ENCODE results near the gene STK40. TPM values are rescaled to one million over a fixed set of nuclear protein-coding genes. Genes with fewer than 3 reads are reported as not detected.

STK40 gene
- total RNA-seq, 4 donors from 2014 or later = 19.1 to 84.5 (median 44.0) TPM

- Histone ChIP-seq H3K27me3 (no peaks in the 10 kb centered on the region), H3K27ac (no peak overlapping the region), H3K36me3 (no peaks in the 10 kb centered on the region), H3K4me1 (peaks cover 3 to 11% of the 10 kb centered on the region in 2 donors), H3K9me3 (no peaks in the 10 kb centered on the region), H3K4me3 (no peak overlapping the region)
- intact Hi-C loops (cut with DNase I; ENCODE audit: low total_unique reads) = no loop called here
- DNase-seq = no peak
- TF ChIP-seq POLR2A (IDR thresholded peaks at IDR 0.05) (no peak), CTCF (IDR thresholded peaks at IDR 0.05) (no peak)
These were observed 7.1 kb upstream of the STK40 start for GRCh38 chr1:36392836-36393235.

GRCh38 chr1:36391271-36391670, 5.5 kb upstream of the STK40 start:
- Histone ChIP-seq H3K36me3 (no peaks in the 10 kb centered on the region), H3K4me1 (peaks cover 6 to 15% of the 10 kb centered on the region in 2 donors), H3K27ac (no peak overlapping the region), H3K27me3 (no peaks in the 10 kb centered on the region), H3K4me3 (no peak overlapping the region), H3K9me3 (no peaks in the 10 kb centered on the region)
- intact Hi-C loops (cut with DNase I; ENCODE audit: low total_unique reads) = no loop called here
- no peak for DNase-seq
- TF ChIP-seq CTCF (IDR thresholded peaks at IDR 0.05) (no peak), POLR2A (IDR thresholded peaks at IDR 0.05) (no peak)

- no peak for DNase-seq
- Histone ChIP-seq H3K4me3 (no peak overlapping the region), H3K4me1 (peaks cover 6 to 15% of the 10 kb centered on the region in 2 donors), H3K9me3 (no peaks in the 10 kb centered on the region), H3K36me3 (no peaks in the 10 kb centered on the region), H3K27ac (no peak overlapping the region), H3K27me3 (no peaks in the 10 kb centered on the region)
- intact Hi-C loops (cut with DNase I; ENCODE audit: low total_unique reads) = no loop called here
- TF ChIP-seq POLR2A (IDR thresholded peaks at IDR 0.05) = no peak
- TF ChIP-seq CTCF (IDR thresholded peaks at IDR 0.05) = no peak
These were observed 4.7 kb upstream of the STK40 start for GRCh38 chr1:36390411-36390810.

- DNase-seq = no peak
- peak overlapping the region in 1 of 2 donors; percentile 99 for H3K27ac ChIP-seq
These were observed 4.3 kb upstream of the STK40 start for GRCh38 chr1:36389999-36390398.

GRCh38 chr1:36389261-36389660, 3.5 kb upstream of the STK40 start:
- H3K36me3 ChIP-seq = no peaks in the 10 kb centered on the region
- H3K27ac ChIP-seq = peak overlapping the region; percentile 99
- no peak overlapping the region for H3K4me3 ChIP-seq
- no peaks in the 10 kb centered on the region for H3K9me3 ChIP-seq
- peaks cover 6 to 15% of the 10 kb centered on the region in 2 donors for H3K4me1 ChIP-seq
- intact Hi-C loops (cut with DNase I; ENCODE audit: low total_unique reads) = no loop called here
- no peak for DNase-seq
- H3K27me3 ChIP-seq = no peaks in the 10 kb centered on the region
- TF ChIP-seq POLR2A (IDR thresholded peaks at IDR 0.05) (no peak), CTCF (IDR thresholded peaks at IDR 0.05) (no peak)

More at GRCh38 chr1:36389999-36390398, 4.3 kb upstream of the STK40 start:
- TF ChIP-seq POLR2A (IDR thresholded peaks at IDR 0.05) = no peak
- TF ChIP-seq CTCF (IDR thresholded peaks at IDR 0.05) = no peak
- Histone ChIP-seq H3K4me1 (peaks cover 6 to 15% of the 10 kb centered on the region in 2 donors), H3K4me3 (no peak overlapping the region), H3K27me3 (no peaks in the 10 kb centered on the region), H3K36me3 (no peaks in the 10 kb centered on the region), H3K9me3 (no peaks in the 10 kb centered on the region)
- intact Hi-C loops (cut with DNase I; ENCODE audit: low total_unique reads) = no loop called here

Measured in uterus (tissue), 4 donors.